Measurements from ENCODE around the gene ERI2.
"Not testable (repeated sequence)": the region's sequence is repeated elsewhere in the genome, so short reads cannot be mapped to it uniquely, and the experiment has no call there.

Gene ERI2

DNA sequence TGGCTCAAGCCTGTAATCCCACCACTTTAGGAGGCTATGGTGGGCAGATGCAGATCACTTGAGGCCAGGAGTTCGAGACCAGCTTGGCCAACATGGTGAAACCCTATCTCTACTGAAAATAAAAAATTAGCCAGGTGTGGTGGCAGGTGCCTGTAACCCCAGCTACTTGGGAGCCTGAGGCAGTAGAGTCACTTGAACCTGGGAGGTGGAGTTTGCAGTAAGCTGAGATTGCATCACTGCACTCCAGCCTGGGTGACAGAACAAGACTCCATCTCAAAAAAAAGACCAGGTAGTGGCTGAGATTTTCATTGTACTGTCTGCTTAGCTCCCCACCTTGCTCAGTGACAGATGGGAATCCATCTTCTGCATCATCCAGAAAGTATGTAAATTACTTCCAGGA is 41.8 kb downstream of the ERI2 start:
- DNase-seq, result not testable (repeated sequence)

DNA sequence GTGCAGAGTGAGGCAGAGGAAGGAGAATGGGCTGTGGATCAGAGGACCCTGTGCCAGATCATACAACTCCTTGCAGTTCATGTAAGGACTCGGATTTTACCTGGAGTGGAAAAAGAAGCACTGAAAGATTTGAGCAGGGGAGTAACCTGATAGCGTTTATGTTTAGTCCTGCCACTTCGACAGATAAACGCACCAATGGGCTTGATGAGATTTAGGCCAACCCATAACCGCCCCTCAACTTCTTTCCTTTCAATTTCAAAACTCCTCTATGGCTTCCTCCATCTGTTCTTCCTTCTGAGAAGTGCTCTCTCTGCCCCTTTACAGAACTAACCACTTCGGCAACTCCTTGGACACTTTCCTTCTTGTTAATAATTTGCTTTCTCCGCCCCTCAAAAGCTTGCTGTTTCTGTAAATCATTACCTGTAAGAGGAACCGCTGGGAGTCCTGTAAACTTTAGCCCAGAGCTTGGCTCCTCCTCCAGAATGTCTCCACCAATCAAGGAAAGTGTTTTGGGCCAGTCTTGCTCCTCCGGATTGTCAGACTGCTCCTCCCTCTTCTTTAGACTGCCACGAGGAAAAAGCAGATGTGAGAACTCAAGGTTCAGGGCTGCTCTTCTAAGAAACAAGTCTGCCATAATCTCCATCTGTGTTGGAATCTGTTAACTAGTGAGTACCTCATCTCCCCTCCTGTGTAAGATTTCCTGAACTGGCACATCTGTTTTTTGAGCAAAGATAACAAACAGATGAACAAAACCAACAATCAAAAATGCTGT is 42.6 kb downstream of the ERI2 start, which contains the start of gene ACSM3:
TSS of gene ACSM3 (plus strand) at position 554 of the 772 bp plus-strand sequence. CDS start 6,021 bp downstream, outside the sequence.
- DNase-seq, result peak; percentile 43

DNA sequence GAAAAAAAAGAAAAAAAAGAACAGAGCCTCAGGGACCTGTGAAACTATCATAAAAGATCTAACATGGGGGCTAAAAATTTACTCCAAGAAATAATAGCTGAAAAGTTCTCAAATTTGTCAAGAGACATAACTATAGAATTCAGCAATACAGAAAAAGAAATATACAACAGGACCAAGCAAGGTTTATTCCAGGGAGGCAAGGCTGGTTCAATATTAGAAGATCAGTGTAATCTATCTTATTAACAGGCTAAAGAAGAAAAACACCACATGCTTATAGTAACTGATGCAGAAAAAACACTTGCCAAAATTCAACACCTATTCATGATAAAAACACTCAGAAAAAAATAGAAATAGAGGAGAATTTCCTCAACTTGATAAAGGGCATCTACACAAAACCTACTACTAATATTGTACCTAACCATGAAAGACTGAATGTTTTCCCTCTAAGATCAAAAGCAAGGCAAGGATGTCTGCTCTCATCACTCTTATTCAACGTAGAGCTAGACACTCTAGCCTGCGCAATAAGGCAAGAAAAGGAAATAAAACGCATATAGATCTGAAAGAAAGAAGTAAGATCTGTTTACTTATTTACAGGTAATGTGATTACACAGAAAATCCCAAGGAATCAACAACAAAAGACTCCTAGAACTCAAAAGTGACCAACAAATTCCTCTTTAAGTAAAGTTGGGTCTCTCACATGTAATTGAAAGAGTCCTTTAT is 43.7 kb downstream of the ERI2 start:
- DNase-seq, result no peak

DNA sequence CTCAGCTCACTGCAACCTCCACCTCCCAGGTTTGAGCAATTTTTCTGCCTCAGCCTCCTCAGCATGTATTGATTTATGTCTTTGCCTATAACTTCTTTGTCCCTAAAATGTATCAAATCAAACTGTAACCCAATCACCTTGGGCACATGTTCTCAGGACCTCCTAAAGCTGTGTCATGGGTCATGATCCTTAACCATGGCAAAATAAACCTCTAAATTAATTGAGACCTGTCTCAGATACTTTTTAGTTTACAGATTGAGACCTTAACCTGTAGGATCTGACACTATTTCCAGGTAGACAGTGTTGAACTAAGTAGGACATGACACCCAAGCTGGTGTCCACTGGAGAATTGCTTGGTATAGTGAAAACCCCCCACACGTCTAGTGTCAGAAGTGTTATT is 45.1 kb downstream of the ERI2 start:
- no peak for DNase-seq

DNA sequence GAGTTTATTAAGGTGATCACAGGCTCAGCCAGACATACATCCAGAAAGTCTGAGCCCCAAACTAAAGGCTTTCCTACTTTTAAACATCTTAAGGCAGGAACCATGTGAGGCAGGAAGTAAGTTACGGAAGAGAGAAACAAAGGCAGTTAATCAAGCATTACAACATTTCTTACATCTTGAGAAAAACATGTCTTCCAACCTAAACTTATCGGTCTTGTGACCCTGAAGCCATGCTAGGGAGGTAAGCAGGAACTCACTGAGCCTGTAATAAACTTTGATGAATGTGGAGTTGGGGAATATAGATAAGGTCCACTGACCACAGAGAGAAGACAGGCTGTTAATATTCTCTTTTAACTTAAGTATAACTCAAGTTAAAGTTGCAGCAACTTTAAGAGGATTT is 45.9 kb downstream of the ERI2 start:
- DNase-seq, result no peak

DNA sequence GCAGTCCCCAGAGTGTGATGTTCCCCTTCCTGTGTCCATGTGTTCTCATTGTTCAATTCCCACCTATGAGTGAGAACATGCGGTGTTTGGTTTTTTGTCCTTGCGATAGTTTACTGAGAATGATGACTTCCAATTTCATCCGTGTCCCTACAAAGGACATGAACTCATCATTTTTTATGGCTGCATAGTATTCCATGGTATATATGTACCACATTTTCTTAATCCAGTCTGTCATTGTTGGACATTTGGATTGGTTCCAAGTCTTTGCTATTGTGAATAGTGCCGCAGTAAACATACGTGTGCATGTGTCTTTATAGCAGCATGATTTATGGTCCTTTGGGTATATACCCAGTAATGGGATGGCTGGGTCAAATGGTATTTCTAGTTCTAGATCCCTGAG is 50.5 kb downstream of the ERI2 start:
- not testable (repeated sequence) for DNase-seq

DNA sequence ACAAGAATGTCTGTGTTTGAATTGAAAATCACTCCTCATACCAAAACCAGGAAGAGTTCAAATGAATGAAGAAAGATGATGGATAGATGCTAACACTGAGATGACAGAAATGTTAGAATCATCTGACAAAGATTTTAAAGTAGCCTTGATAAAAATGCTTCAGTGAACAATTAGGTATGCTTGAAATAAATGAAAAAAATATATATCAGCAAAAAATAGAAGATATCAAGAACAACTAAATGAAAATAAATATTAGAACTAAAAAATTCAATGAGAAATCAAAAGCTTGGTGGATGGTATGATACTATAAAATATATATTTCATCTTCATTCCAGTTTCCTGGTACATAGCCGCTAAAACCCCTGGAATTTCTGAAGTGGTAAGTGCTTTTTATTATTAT is 51.0 kb downstream of the ERI2 start:
- no peak for DNase-seq

DNA sequence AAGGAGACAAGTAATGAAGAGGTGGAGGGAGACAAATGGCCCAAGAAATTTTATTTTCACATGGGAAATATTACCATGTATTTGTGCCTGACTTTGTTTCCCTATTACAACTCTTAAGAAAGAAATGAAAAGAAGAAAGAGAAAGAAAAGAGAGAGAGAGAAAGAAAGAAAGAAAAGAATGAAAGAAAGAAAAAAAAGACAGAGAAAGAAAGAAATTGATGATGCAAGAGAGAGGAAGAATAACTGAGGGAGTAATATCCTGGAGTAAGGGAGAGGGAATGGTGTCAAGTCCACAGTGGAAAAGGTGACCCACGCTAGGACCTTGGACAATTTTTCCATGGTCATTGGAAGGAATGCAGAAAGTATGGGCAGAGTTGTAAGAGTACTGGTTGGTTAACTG is 52.5 kb downstream of the ERI2 start:
- DNase-seq, result no peak

DNA sequence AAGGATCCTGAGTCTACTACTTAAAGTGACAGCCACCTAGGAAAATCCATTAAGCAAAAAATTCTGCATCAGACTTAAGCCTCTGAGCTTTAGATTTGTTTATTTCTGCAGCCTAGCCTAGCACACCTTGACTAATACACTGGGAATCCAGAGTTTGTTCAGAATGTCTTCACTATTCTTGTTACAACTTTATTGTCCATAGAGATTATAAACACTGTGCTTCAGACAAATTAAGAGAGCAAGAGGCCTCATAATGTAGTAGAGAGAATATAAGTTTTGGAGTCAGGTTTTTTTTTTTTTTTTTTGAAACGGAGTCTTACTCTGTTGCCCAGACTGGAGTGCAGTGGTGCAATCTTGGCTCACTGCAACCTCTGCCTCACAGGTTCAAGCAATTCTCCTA is 55.7 kb downstream of the ERI2 start:
- no peak for DNase-seq

DNA sequence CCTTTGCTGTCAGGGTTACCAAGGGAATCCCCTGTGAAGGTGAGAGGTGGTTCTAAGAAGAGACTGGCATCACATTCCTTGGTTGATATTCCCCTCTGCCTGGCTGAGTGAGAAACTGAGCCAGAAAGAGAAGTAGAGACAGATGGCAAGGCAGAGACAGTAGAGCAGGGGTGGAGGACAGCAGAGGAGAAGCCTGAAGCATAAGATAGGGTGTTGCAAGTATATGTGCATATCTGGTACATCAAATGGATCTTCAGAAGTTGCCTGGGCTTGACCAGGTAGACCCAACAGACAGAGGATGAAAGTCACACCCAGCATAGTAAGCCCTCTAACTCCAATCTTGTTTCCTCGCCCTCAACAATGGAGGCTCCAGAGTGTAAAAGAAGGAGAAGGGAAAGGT is 56.8 kb downstream of the ERI2 start:
- DNase-seq, result no peak

DNA sequence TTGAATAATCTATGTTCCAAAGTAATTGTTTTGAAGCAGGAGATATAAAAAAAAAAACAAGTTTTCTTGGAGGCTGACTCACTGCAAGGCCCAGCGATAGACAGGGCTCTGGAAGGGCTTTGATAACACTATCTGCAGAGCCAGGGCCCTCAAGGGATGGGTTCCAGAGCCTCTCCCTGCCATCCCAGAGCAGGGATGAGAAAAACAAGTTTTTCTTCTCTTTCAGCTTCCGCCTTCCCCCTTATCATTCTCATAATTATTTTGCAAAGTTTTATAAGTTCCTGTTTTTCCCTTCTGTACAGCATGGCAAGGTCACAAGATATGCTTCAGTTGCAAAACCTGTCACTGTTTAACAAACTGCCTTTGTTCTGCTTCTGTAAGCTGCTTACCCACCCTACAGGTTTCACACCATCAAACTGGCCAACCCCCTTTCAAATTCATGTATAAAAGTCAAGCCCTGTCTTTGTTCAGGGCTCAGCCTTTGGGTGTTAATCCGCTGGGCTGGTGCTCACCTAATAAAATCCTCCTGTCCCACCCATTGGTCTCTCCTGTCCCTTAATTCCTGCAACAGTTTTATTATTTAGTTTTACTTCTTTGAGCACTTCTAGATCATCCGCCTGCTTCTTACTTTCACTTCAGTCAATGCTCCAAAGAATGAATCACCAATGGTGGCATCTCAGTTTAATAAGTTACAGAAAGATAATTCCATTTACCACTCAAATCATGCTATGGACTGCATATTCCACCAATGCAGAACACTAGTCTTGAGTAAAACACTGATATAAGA is 59.0 kb downstream of the ERI2 start:
- DNase-seq, result no peak

DNA sequence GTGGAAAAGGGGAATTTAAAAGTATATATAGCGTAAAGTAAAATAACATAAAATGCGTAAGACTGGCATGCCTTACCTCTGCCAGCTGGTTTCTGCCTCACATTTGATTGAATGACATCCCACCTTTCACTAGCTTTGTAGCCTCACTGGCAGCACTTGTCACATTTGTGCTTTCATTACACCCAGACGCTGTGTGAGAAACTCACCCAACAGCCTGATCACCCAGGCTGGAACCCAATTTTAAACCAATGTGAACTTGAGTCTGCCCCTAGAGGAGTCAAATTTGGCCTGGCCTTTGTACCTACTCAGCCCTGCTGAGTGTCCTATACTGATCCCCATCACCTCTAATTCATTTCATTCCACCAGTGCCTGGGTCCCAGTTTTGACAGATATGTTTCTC is 59.8 kb downstream of the ERI2 start:
- no peak for DNase-seq

All from activated T-cell treated with anti-CD3 and anti-CD28 coated beads, Interleukin-2, amount 50 U/mL, for 1 hour (primary cell).